C1 segment of cervical spinal cord (tissue), 14 donors: Measurements from ENCODE around the gene RBM41.

Experiments used
- DNase-seq, 14 donors: peaks; one replicate each; lab custom pipeline; 2025; lab: John Stamatoyannopoulos, UW

Gene RBM41

DNA sequence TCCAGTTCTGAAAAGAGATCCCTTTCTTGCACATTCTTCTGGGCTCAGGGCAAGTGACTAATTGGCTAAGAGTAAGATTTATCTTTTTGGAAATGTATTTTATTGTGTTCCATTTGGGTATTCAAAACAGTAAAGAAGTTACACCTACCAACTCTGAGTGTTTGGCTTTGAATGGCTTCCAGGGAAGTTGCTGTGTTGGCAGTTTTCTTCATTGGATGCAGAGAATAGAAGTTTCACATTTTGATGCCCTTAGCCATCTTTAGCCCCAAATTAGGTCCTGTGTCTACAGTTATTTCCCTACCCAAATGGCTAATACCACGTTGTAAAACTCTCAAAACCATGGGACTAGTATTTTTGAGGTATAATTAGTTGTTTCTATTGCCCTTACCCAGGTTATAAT is 88.9 kb downstream of the RBM41 start:
- no peak for DNase-seq

GRCh38 chrX:107025545-107025944 is 93.1 kb downstream of the RBM41 start:
- peak in 1 of 14 donors; percentile 4 for DNase-seq

- no peak for DNase-seq
Measured at GRCh38 chrX:107014936-107015335, 103.7 kb downstream of the RBM41 start.
